Measurements from ENCODE around the gene ABHD4.

- TF ChIP-seq MAX (IDR thresholded peaks at IDR 0.05) (no peak), CTCF (IDR thresholded peaks at IDR 0.05; ENCODE audit: low read depth, low read length, missing input control) (no peak), RAD21 (IDR thresholded peaks at IDR 0.05) (no peak), ATF3 (IDR thresholded peaks at IDR 0.05) (no peak), SP1 (IDR thresholded peaks at IDR 0.05) (no peak), YY1 (IDR thresholded peaks at IDR 0.05) (no peak), ZBTB33 (IDR thresholded peaks at IDR 0.05) (no peak), REST (IDR thresholded peaks at IDR 0.05) (no peak), JUND (IDR thresholded peaks at IDR 0.05) (no peak), HNF4A (conservative IDR thresholded peaks at IDR 0.05) (no peak), GABPA (IDR thresholded peaks at IDR 0.05 in 1 of 2, conservative IDR thresholded peaks at IDR 0.05 in 1 of 2) (no peak), TAF1 (conservative IDR thresholded peaks at IDR 0.05) (no peak), HNF4G (IDR thresholded peaks at IDR 0.05) (no peak)
These were observed 42.6 kb upstream of the ABHD4 start for GRCh38 chr14:22555384-22556011.

Measured in liver (tissue), 3 donors.